B cell (primary cell): ENCODE measurements around the gene CAP2. TPM values are rescaled to one million over a fixed set of nuclear protein-coding genes. Genes with fewer than 3 reads are reported as not detected.

Source experiments
- ATAC-seq: fragments of 200-7000 bp; cut with Tn5 transposase; one replicate; pipeline ENCODE4 v1.10.0; 2021; ENCODE audit warnings: low read depth, mild to moderate bottlenecking, moderate number of reproducible peaks, moderate library complexity
- CTCF ChIA-PET: fragments of 350-600 bp; sonication (Branson Sonifier 250); formaldehyde crosslinking; loops from one replicate; lab custom pipeline; 2021; ENCODE audit warnings: antibody characterized with exemption, inconsistent platforms; lab: Charles Lee
- POLR2A ChIA-PET: fragments of 350-600 bp; sonication (Branson Sonifier 250); formaldehyde crosslinking; loops from one replicate; lab custom pipeline; 2021; ENCODE audit warnings: antibody characterized with exemption; lab: Charles Lee
- DNase-seq: peaks from one replicate; pipeline ENCODE4 v3.0.0; 2013
- H2AFZ ChIP-seq: 2 replicates; pipeline ENCODE4 v1.6.1; 2012; ENCODE audit warnings: mild to moderate bottlenecking, low read depth, low read length; ENCODE audit not compliant: insufficient read depth, poor library complexity, severe bottlenecking
- H3K27ac ChIP-seq, 2 donors: 1 replicate in 1 of 2; 2 replicates in 1 of 2; pipeline ENCODE4 v1.5.1; 2012 to 2013; ENCODE audit warnings: low read length in 2 of 2, mild to moderate bottlenecking in 2 of 2, moderate library complexity in 1 of 2
- H3K27me3 ChIP-seq, 4 experiments: fragments of 200-600 bp in 1 of 4; sonication (generic) in 1 of 4; replicated peaks in 1 of 4; 1 replicate in 2 of 4; 2 replicates in 2 of 4; pipeline versions ENCODE4 v1.6.1 to v1.7.0; 2013 to 2016; ENCODE audit warnings: low read length in 3 of 4, mild to moderate bottlenecking in 2 of 4, mixed read lengths in 1 of 4, moderate library complexity in 1 of 4; ENCODE audit not compliant: insufficient read depth in 4 of 4, control insufficient read depth in 3 of 4; ENCODE audit errors: control extremely low read depth in 1 of 4
- H3K36me3 ChIP-seq, 2 experiments: replicated peaks in 1 of 2; 1 replicate in 1 of 2; 2 replicates in 1 of 2; pipeline versions ENCODE4 v1.6.1 to v1.7.1; 2013; ENCODE audit warnings: low read length in 1 of 2; ENCODE audit not compliant: insufficient read depth in 2 of 2, control insufficient read depth in 1 of 2; ENCODE audit errors: control extremely low read depth in 1 of 2, extremely low read depth in 1 of 2
- H3K4me1 ChIP-seq, 2 donors: fragments of 200-600 bp in 1 of 2; sonication (generic) in 1 of 2; 1 replicate in 1 of 2; 2 replicates in 1 of 2; pipeline versions ENCODE4 v1.5.1 to v1.6.1; 2013 to 2017; ENCODE audit warnings: low read length in 2 of 2; ENCODE audit not compliant: control insufficient read depth in 2 of 2, insufficient read depth in 2 of 2
- H3K4me2 ChIP-seq: replicated peaks from 2 replicates; pipeline ENCODE3; 2012; ENCODE audit warnings: mild to moderate bottlenecking, low read depth, low read length; ENCODE audit not compliant: poor library complexity, severe bottlenecking
- H3K4me3 ChIP-seq, 5 experiments: fragments of 200-600 bp in 1 of 5; sonication (generic) in 1 of 5; 1 replicate in 3 of 5; 2 replicates in 2 of 5; pipeline versions ENCODE4 v1.5.1 to v1.7.0; 2011 to 2016; ENCODE audit warnings: low read length in 4 of 5, mild to moderate bottlenecking in 4 of 5, low read depth in 2 of 5, control low read depth in 1 of 5, moderate library complexity in 1 of 5; ENCODE audit not compliant: insufficient read depth in 1 of 5; ENCODE audit errors: control extremely low read depth in 1 of 5, extremely low read depth in 1 of 5
- H3K79me2 ChIP-seq: fragments of 200-600 bp; sonication (generic); one replicate; pipeline ENCODE4 v1.6.0; 2016; ENCODE audit warnings: low read length; ENCODE audit not compliant: control insufficient read depth, insufficient read depth
- H3K9ac ChIP-seq: fragments of 200-600 bp; sonication (generic); 2 replicates; pipeline ENCODE4 v1.6.1; 2017; ENCODE audit warnings: mild to moderate bottlenecking, low read length, moderate library complexity
- H3K9me3 ChIP-seq, 3 donors: one replicate each; pipeline versions ENCODE4 v1.6.1 to v1.7.1; 2013; ENCODE audit warnings: low read length in 2 of 3; ENCODE audit not compliant: control insufficient read depth in 2 of 3, insufficient read depth in 1 of 3; ENCODE audit errors: control extremely low read depth in 1 of 3
- H4K20me1 ChIP-seq: 2 replicates; pipeline ENCODE4 v1.6.0; 2012; ENCODE audit warnings: mild to moderate bottlenecking, low read length; ENCODE audit not compliant: insufficient read depth, control insufficient read depth, poor library complexity, severe bottlenecking
- H3K27ac Mint-ChIP-seq: one replicate; pipeline ENCODE4 v1.8.0; 2021; ENCODE audit warnings: mixed read lengths
- H3K27me3 Mint-ChIP-seq: one replicate; pipeline ENCODE4 v1.8.0; 2021; ENCODE audit warnings: mixed read lengths
- H3K4me1 Mint-ChIP-seq: one replicate; pipeline ENCODE4 v1.8.0; 2021; ENCODE audit warnings: mixed read lengths
- H3K4me3 Mint-ChIP-seq: one replicate; pipeline ENCODE4 v1.8.0; 2021; ENCODE audit warnings: mixed read lengths
- H3K9me3 Mint-ChIP-seq: one replicate; pipeline ENCODE4 v1.8.0; 2022; ENCODE audit warnings: mixed read lengths; ENCODE audit not compliant: insufficient read depth
- EZH2 ChIP-seq: IDR thresholded peaks from 2 replicates; pipeline ENCODE4 v1.6.1; 2012; ENCODE audit warnings: borderline replicate concordance, low read depth, mild to moderate bottlenecking, moderate library complexity, low read length; ENCODE audit not compliant: insufficient read depth, poor library complexity, severe bottlenecking
- WGBS: methylation state at CpG from one replicate; pipeline ENCODE4 v1.1.5; 2013; ENCODE audit warnings: missing lambda C conversion rate; ENCODE audit not compliant: insufficient coverage; 5-methylcytosine and 5-hydroxymethylcytosine counted together
- intact Hi-C: fragments of 100-400 bp; cut with micrococcal nuclease; formaldehyde crosslinking; loops from one replicate; pipeline ENCODE4 v1.10.0; 2022
- polyA plus RNA-seq: library from polyadenylated mRNA; depleted of rRNA; stranded (reverse); fragments of >200 nt; gene quantifications from 2 replicates; pipeline ENCODE4 v1.2.3, GENCODE V29; 2012
- total RNA-seq, 2 donors: library from RNA; stranded (reverse); fragments of 120-200 nt in 1 of 2; gene quantifications; 1 replicate in 1 of 2; 2 replicates in 1 of 2; pipeline versions ENCODE4 v1.2.3 to v1.2.4, GENCODE V29; 2013 to 2022
- TF ChIP-seq, protein P1 (sequence below): fragments of 200-600 bp; IDR thresholded peaks from one replicate; pipeline ENCODE4 v1.8.0; 2022; ENCODE audit warnings: antibody characterized with exemption, mild to moderate bottlenecking

The CAP2 gene
- total and polyA plus RNA-seq, 2 donors (not counting 1 experiment from before 2014, with no cell fraction given), result not detected

- no peaks in the 10 kb centered on the region for H3K4me1 ChIP-seq
- H3K27ac Mint-ChIP-seq, result no peak overlapping the region
- peaks cover 2% of the 10 kb centered on the region for H3K9me3 Mint-ChIP-seq
- no peak overlapping the region for H3K4me3 Mint-ChIP-seq
- H4K20me1 ChIP-seq, result no peaks in the 10 kb centered on the region
- no peak for DNase-seq
- H3K27me3 ChIP-seq, result no peaks in the 10 kb centered on the region
- H3K9ac ChIP-seq, result no peak overlapping the region
- no peak overlapping the region for H2AFZ ChIP-seq
- no peaks in the 10 kb centered on the region for H3K4me1 Mint-ChIP-seq
- no peaks in the 10 kb centered on the region for H3K79me2 ChIP-seq
- TF ChIP-seq, protein P1, sequence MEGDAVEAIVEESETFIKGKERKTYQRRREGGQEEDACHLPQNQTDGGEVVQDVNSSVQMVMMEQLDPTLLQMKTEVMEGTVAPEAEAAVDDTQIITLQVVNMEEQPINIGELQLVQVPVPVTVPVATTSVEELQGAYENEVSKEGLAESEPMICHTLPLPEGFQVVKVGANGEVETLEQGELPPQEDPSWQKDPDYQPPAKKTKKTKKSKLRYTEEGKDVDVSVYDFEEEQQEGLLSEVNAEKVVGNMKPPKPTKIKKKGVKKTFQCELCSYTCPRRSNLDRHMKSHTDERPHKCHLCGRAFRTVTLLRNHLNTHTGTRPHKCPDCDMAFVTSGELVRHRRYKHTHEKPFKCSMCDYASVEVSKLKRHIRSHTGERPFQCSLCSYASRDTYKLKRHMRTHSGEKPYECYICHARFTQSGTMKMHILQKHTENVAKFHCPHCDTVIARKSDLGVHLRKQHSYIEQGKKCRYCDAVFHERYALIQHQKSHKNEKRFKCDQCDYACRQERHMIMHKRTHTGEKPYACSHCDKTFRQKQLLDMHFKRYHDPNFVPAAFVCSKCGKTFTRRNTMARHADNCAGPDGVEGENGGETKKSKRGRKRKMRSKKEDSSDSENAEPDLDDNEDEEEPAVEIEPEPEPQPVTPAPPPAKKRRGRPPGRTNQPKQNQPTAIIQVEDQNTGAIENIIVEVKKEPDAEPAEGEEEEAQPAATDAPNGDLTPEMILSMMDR, result no peak
- no peak for TF ChIP-seq EZH2
- no peaks in the 10 kb centered on the region for H3K36me3 ChIP-seq
- H3K9me3 ChIP-seq, result no peaks in the 10 kb centered on the region
- intact Hi-C loops, result no loop called here
- H3K27ac ChIP-seq, result no peak overlapping the region
- ChIA-PET POLR2A (no interaction called here), CTCF (no interaction called here)
- no peak overlapping the region for H3K4me3 ChIP-seq
- no peak overlapping the region for H3K4me2 ChIP-seq
- H3K27me3 Mint-ChIP-seq, result no peaks in the 10 kb centered on the region
- no peak for ATAC-seq
Observed at GRCh38 chr6:17358515-17358914, 34.9 kb upstream of the CAP2 start.

GRCh38 chr6:17360564-17360963 is 32.8 kb upstream of the CAP2 start:
- Mint-ChIP-seq H3K9me3 (no peaks in the 10 kb centered on the region), H3K27me3 (no peaks in the 10 kb centered on the region), H3K4me1 (no peaks in the 10 kb centered on the region), H3K4me3 (no peak overlapping the region), H3K27ac (no peak overlapping the region)
- TF ChIP-seq, protein P1, result no peak
- TF ChIP-seq EZH2, result no peak
- Histone ChIP-seq H3K27me3 (no peaks in the 10 kb centered on the region), H3K4me2 (no peak overlapping the region), H3K4me3 (no peak overlapping the region), H3K79me2 (no peaks in the 10 kb centered on the region), H2AFZ (no peak overlapping the region), H4K20me1 (no peaks in the 10 kb centered on the region), H3K27ac (no peak overlapping the region), H3K36me3 (no peaks in the 10 kb centered on the region), H3K9ac (no peak overlapping the region), H3K4me1 (no peaks in the 10 kb centered on the region), H3K9me3 (peaks cover 0 to 3% (median 0%) of the 10 kb centered on the region in 3 donors)
- CTCF ChIA-PET, result no interaction called here
- 100% methylated on average over 1 of the region's 4 CpGs for WGBS
- intact Hi-C loops, result no loop called here
- DNase-seq, result no peak
- POLR2A ChIA-PET, result no interaction called here
- no peak for ATAC-seq
